ENCODE data around the gene CYP2F1.
"Not testable (repeated sequence)": the region's sequence is repeated elsewhere in the genome, so short reads cannot be mapped to it uniquely, and the experiment has no call there.

Gene CYP2F1

DNA sequence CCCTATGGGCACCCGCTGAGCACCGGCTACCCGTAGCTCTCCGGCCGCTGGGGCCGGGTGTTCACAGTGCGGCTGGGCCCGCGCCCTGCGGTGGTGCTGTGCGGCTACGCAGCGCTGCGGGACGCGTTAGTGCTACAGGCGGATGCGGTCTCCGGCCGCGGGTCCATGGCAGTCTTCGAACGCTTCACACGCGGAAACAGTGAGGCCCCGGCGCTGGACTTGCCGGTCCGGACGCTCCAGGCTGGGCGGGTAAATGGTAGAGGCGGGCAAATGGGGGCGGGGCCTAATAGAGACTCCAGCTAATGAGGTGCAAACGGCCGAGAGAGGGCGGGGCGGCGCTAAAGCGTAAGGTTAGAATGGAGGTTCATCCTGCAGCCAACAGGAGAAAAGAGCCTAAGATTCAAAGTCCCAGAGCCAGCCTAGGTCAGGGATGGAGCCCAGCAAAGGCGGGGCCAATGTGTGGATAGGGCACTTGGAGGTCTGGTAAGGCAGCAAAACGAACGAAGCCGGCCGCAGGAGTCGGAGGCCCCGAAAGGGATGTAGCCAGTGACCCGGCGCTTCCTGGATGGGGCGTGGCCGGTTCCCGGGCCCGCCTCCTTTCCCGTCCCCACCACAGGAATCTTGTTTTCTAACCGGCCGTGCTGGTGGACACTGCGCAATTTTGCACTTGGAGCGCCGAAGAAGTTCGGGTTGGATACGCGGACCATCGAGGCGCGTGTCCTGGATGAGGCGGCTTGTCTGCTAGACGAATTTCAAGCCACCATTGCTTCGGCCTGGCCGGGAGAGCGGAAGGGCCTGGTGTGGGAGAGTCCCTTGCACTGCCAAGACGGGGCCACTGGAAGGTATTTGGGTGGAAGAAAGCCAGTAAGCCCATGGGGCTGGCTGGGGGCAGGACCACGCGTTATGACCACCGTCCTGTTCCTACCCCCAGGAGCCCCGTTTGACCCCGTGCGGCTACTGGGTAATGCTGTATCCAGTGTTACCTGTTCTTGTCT, 21.5 kb downstream of the CYP2F1 start:
- H3K9me3 Mint-ChIP-seq; intact Hi-C loops (cut with micrococcal nuclease); H3K36me3 Mint-ChIP-seq (ENCODE audit: low read depth): not testable (repeated sequence)
- Mint-ChIP-seq H3K27ac (peak overlapping the region; percentile 78), H3K4me3 (peak overlapping the region; percentile 80), H3K4me1 (ENCODE audit: low read depth) (peaks cover 12% of the 10 kb centered on the region), H3K27me3 (peaks cover 40% of the 10 kb centered on the region)

DNA sequence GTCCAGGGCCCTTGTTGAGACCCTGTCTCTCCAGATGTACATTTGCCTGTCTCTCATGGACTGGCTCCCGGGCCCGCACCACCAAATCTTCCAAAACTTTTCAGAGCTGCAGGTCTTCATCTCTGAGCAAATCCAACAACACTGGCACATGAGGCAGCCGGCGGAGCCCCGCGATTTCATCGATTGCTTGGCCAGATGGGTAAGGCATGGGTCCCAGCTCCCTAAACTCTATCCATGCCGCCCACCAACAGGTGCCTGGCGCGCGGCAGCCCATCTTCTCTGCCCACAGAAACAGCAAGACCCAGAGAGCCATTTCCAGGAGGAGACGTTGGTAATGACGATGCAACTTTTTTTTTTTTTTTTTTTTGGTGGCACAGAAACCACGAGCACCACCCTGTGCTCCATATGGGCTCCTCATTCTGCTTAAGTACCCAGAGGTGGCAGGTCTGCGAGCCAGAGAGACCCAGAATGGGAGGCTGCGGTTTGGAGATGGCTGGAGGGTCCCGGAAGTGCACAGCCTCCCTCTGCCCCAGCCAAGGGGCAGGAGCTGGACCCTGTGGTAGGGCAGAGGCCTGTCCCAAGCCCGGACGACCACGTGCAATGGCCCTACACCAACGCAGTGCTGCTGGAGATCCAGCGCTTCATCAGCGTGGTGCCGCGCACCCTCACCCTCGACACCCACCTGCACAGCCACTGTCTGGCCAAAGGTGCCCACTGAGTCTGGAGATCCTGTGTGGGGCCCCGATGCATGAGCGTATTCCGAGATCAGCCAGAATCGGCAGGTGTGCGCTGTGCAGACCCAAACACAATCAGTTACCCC, 22.6 kb downstream of the CYP2F1 start:
- peaks cover 36% of the 10 kb centered on the region for H3K27me3 Mint-ChIP-seq
- H3K9me3 Mint-ChIP-seq = no peaks in the 10 kb centered on the region
- H3K4me3 Mint-ChIP-seq = no peak overlapping the region
- H3K27ac Mint-ChIP-seq = no peak overlapping the region
- H3K36me3 Mint-ChIP-seq (ENCODE audit: low read depth) = no peaks in the 10 kb centered on the region
- peaks cover 12% of the 10 kb centered on the region for H3K4me1 Mint-ChIP-seq (ENCODE audit: low read depth)
- intact Hi-C loops (cut with micrococcal nuclease) = no loop called here

DNA sequence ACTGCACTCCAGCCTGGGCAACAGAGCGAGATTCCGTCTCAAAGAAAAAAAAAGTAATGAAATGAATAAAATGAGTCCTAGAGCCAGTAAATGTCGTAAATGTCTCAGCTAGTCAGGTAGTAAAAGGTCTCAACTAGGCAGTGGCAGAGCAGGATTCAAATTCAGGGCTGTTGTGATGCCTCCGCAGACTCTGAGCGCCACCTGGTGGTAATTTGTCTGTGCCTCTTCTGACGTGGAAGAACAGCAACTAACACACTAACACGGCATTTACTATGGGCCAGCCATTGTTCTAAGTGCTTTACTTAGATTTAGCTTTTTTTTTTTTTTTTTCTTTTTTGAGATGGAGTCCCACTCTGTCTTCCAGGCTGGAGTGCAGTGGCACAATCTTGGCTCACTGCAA, 30.2 kb downstream of the CYP2F1 start:
- Mint-ChIP-seq H3K27me3 (peaks cover 27% of the 10 kb centered on the region), H3K4me3 (no peak overlapping the region), H3K4me1 (ENCODE audit: low read depth) (no peaks in the 10 kb centered on the region), H3K9me3 (no peaks in the 10 kb centered on the region), H3K36me3 (ENCODE audit: low read depth) (no peaks in the 10 kb centered on the region), H3K27ac (no peak overlapping the region)
- intact Hi-C loops (cut with micrococcal nuclease) = loop anchor here (1.0 to 2.0 kb wide), 3 partner anchors 18 to 482 kb away; no protein-coding TSS in a partner anchor

DNA sequence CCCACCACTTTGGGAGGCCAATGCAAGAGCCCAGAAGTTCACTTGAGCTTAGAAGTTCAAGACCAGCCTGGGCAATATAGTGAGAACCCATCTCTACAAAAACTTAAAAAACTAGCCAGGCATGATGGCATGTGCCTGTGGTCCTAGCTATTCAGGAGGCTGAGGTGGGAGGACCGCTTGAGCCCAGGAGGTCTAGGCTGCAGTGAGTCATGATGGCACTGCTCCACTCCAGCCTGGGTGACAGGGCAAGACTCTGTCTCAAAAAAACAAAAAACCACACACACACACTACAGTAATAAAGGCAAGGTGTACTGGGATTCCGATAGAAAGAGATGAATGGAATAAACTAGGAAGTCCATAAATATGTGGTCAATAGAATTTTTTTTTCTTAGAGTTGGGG, 35.6 kb downstream of the CYP2F1 start:
- peaks cover 14% of the 10 kb centered on the region for H3K27me3 Mint-ChIP-seq
- H3K4me3 Mint-ChIP-seq = no peak overlapping the region
- intact Hi-C loops (cut with micrococcal nuclease) = no loop called here
- H3K9me3 Mint-ChIP-seq = no peaks in the 10 kb centered on the region
- H3K36me3 Mint-ChIP-seq (ENCODE audit: low read depth) = no peaks in the 10 kb centered on the region
- no peaks in the 10 kb centered on the region for H3K4me1 Mint-ChIP-seq (ENCODE audit: low read depth)
- no peak overlapping the region for H3K27ac Mint-ChIP-seq

DNA sequence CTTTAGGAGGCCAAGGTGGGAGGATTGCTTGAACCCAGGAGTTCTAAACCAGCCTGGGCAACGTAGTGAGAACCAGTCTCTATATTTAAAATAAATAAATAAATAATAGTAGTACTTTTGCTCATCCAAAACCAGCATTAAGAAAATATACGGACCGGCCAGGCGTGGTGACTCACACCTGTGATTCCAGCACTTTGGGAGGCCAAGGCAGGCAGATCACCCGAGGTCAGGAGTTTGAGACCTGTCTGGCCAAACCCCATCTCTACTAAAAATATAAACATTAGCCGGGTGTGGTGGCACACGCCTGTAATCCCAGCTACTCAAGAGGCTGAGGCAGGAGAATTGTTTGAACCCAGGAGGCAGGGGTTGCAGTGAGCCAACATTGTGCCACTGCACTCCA, 36.8 kb downstream of the CYP2F1 start:
- H3K4me1 Mint-ChIP-seq (ENCODE audit: low read depth); intact Hi-C loops (cut with micrococcal nuclease): not testable (repeated sequence)

DNA sequence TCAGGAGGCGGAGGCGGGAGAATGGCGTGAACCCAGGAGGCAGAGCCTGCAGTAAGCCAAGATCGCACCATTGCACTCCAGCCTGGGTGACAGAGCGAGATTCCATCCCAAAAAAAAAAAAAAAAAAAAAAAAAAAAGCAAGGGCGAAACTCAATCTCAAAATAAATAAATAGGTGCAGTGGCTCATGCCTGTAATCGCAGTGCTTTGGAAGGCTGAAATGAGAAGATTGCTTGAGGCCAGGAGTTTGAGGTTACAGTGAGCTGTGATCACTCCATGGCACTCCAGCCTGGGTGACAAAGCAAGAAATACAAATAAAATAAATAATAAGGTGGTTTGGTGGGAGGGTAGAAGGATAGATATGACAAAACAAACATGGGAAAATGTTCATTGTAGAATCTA, 39.8 kb downstream of the CYP2F1 start:
- H3K27me3 Mint-ChIP-seq = no peaks in the 10 kb centered on the region
- H3K4me1 Mint-ChIP-seq (ENCODE audit: low read depth) = no peaks in the 10 kb centered on the region
- H3K36me3 Mint-ChIP-seq (ENCODE audit: low read depth) = no peaks in the 10 kb centered on the region
- no peak overlapping the region for H3K27ac Mint-ChIP-seq
- H3K9me3 Mint-ChIP-seq = no peaks in the 10 kb centered on the region
- intact Hi-C loops (cut with micrococcal nuclease) = no loop called here
- H3K4me3 Mint-ChIP-seq = no peak overlapping the region

More for the DNA sequence above, 36.8 kb downstream of the CYP2F1 start:
- H3K27me3 Mint-ChIP-seq = peaks cover 11% of the 10 kb centered on the region
- H3K27ac Mint-ChIP-seq; H3K4me3 Mint-ChIP-seq; H3K9me3 Mint-ChIP-seq; H3K36me3 Mint-ChIP-seq (ENCODE audit: low read depth): not testable (repeated sequence)

DNA sequence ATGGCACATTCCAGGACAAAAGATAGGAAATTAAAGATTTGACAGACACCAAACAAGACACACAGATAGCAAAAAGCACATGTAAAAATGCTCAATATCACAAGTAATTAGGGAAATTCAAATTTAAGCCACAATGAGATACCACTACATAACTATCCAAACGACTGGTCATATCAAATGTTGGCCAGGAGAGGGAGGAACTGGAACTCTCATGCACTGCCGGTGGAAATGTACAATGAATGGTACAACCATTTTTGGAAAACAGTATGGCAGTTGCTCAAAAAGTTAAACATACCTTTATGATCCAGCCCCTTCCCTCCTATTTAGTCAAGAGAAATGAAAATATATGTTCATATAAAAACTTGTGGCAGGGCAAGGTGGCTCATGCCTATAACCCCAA, 42.0 kb downstream of the CYP2F1 start:
- intact Hi-C loops (cut with micrococcal nuclease) = loop anchor here (5.0 kb wide), 1 partner anchor 151 kb away; no protein-coding TSS in a partner anchor
- no peaks in the 10 kb centered on the region for H3K9me3 Mint-ChIP-seq
- no peak overlapping the region for H3K4me3 Mint-ChIP-seq
- H3K27me3 Mint-ChIP-seq = no peaks in the 10 kb centered on the region
- H3K27ac Mint-ChIP-seq = no peak overlapping the region
- no peaks in the 10 kb centered on the region for H3K36me3 Mint-ChIP-seq (ENCODE audit: low read depth)
- H3K4me1 Mint-ChIP-seq (ENCODE audit: low read depth) = no peaks in the 10 kb centered on the region

DNA sequence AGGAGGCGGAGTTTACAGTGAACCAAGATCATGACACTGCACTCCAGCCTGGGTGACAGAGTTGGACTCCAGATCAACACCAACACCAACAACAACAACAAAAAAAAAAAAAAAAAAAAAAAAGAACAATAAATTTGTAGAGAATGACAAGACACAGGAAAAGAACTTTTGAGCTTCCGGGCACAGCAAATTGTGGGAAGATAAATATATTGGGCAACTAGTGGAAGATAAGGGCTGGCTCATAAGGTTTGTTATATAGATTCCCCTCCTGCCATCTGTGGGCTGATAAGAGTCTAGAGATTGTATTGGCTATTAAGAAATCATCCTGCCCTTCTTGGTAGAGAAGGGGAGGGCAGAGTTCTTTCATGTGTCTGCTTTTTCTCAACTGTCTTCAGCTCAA, 45.6 kb downstream of the CYP2F1 start:
- H3K4me3 Mint-ChIP-seq = no peak overlapping the region
- intact Hi-C loops (cut with micrococcal nuclease) = loop anchor here (5.0 kb wide), 1 partner anchor 147 kb away; no protein-coding TSS in a partner anchor
- no peak overlapping the region for H3K27ac Mint-ChIP-seq
- H3K36me3 Mint-ChIP-seq (ENCODE audit: low read depth) = peaks cover 6% of the 10 kb centered on the region
- H3K4me1 Mint-ChIP-seq (ENCODE audit: low read depth) = no peaks in the 10 kb centered on the region
- no peaks in the 10 kb centered on the region for H3K27me3 Mint-ChIP-seq
- H3K9me3 Mint-ChIP-seq = no peaks in the 10 kb centered on the region

DNA sequence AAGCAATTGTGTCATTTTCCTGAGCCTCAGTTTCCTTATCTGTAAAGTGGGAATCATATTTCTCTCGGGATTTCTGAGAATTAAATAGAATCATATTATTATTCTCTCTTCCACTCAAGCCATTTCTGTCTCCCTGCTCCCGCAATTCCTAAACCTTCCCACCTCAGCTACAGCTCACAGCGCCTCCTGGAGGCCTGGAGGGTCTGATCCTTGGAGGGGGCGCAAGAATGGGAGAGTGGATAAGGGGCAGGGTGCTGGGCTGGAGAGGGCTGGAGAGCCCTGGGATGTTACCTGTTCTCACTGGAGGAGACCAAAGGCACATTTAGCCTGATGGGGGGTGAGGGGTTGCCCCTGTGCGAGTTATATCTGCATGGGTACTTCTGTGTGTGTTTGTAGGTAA, 47.7 kb downstream of the CYP2F1 start:
- Mint-ChIP-seq H3K9me3 (no peaks in the 10 kb centered on the region), H3K27ac (no peak overlapping the region), H3K36me3 (ENCODE audit: low read depth) (peaks cover 6% of the 10 kb centered on the region), H3K4me3 (no peak overlapping the region), H3K27me3 (no peaks in the 10 kb centered on the region), H3K4me1 (ENCODE audit: low read depth) (no peaks in the 10 kb centered on the region)
- intact Hi-C loops (cut with micrococcal nuclease) = no loop called here

DNA sequence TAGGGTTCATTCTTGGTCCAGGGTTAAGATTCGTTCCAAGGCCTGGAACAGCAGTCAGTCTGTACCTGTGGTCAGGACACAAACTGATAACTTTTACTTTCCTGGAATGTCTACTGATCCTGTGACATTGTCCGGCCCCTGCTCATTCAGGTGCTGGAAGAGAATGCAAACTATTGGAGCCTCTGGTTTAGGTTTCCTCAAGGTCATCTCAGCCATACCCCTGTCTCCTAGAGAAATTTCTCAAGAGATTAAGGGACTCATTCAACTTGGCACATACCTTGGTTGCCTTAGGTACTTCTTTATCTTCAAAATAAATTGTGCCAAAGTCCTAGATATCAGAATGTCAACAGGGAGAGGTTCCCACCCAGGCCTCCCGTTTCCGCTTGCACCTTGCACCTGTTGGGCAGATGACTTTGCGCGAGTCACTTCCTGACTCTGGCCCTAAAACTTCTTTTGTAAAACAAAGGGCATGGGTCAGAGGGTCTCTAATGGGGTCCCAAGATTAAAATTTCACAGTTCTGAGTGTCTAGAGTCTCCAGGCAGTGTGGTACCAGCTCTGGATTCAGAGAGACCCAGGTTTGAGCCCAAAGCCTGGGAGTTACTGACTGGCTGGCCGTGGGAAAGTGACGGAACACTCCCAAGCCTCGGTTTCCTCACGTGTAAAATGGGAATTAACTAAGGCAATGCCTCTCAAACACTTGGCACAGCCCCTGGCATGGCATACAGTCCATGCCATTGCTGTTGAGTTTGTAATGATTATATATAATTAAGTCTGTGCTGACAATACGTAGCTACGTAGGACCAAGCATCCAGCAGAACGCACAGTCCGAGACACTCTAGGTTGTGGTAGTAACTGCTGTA, 52.9 kb downstream of the CYP2F1 start:
- intact Hi-C loops (cut with micrococcal nuclease) = no loop called here
- Mint-ChIP-seq H3K27ac (no peak overlapping the region), H3K36me3 (ENCODE audit: low read depth) (peaks cover 16% of the 10 kb centered on the region), H3K9me3 (no peaks in the 10 kb centered on the region), H3K4me3 (no peak overlapping the region), H3K4me1 (ENCODE audit: low read depth) (peaks cover 1% of the 10 kb centered on the region), H3K27me3 (no peaks in the 10 kb centered on the region)

DNA sequence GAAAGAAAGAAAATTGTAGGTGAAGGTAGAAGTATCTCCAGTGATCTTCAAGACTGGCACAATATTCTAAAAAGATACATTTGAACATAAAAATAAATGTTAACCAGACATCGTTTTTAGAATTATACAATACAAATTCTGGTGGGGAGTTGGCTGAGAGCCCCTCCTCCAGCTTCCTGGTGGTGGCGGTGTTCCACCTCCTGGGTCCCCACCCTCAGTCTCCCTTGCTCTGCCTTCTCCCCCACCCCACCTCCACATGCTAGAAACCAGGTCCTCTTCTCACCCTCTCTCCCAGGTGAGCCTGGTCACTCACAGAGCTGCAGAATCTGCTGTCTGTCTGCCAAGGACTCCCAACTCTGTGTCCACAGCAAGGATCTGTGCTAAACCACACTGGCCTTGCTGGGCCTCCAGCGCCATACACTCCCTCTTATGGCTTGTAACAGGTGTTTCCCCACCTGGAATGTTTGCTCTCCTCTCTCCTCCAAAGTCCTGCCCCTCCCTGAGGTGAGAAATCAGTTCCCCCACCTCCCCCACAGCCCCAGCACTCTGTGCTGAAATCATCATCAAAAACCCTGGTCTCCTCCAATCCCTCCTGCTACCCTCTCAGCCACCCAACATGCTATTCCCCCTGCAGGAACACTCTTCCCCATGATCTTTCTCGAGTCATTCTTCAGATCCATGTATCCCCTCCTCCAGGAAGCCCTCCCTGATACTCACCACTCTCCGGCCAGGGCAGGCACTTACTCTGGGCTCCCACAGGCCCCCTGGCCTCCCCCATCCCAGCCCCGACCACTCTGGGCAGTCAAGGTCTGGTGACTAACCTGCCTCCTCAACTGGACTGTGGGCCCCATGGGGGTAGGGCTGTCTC, 58.3 kb downstream of the CYP2F1 start:
- H3K27ac Mint-ChIP-seq = peak overlapping the region; percentile 62
- no peaks in the 10 kb centered on the region for H3K9me3 Mint-ChIP-seq
- H3K36me3 Mint-ChIP-seq (ENCODE audit: low read depth) = peaks cover 18% of the 10 kb centered on the region
- H3K27me3 Mint-ChIP-seq = no peaks in the 10 kb centered on the region
- H3K4me1 Mint-ChIP-seq (ENCODE audit: low read depth) = peaks cover 48% of the 10 kb centered on the region
- intact Hi-C loops (cut with micrococcal nuclease) = no loop called here
- no peak overlapping the region for H3K4me3 Mint-ChIP-seq

DNA sequence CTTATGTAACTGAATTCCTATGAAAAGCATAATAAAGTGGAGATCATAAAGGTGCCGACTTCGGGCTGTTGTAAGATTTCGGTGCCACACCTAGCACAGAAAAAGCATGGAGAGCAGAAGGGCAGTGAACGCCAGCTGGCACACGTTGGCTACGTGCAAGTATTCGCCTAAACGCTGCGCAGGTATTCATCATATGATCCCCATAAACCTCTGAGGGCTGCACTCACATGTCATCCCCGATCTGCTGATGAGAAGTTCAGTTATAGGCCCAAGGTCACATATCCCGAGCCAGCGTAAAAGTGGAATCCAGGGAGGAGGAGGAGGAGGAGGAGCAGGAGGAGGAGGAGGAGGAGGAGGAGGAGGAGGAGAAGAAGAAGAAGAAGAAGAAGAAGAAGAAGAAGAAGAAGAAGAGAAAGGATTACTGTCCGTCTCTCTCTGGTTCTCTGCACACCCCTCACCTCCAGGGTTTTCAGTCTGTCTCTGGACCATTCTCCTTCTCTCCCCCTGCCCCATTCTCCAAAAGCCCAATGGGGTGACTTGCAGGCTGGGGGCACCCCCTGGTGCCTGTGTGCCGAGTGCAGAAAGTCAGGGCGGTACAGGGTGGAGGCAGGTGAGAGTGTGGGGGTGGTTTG, 60.2 kb downstream of the CYP2F1 start:
- Mint-ChIP-seq H3K4me3 (peak overlapping the region; percentile 77), H3K27me3 (no peaks in the 10 kb centered on the region), H3K4me1 (ENCODE audit: low read depth) (peaks cover 48% of the 10 kb centered on the region), H3K27ac (peak overlapping the region; percentile 84), H3K36me3 (ENCODE audit: low read depth) (peaks cover 5% of the 10 kb centered on the region), H3K9me3 (no peaks in the 10 kb centered on the region)
- intact Hi-C loops (cut with micrococcal nuclease) = no loop called here

All from dendritic cell treated with granulocyte-macrophage colony-stimulating factor and Interleukin-4, amounts not matched to agents 40 ng/mL and 50 ng/mL, for 4 days (primary cell).